Endodermal cell (in vitro differentiated cells): ENCODE measurements around the gene PANX1. TPM values are rescaled to one million over a fixed set of nuclear protein-coding genes. Genes with fewer than 3 reads are reported as not detected.
A peak's percentile ranks its signal among the peaks of the same experiment; 100 is the strongest.

Experiments
- DNase-seq: peaks from one replicate; pipeline ENCODE4 v3.0.0-alpha.2; 2017
- H3K27ac ChIP-seq: 2 replicates; pipeline ENCODE4 v1.5.1; 2013; ENCODE audit warnings: mild to moderate bottlenecking, low read depth, low read length, moderate library complexity
- H3K27me3 ChIP-seq: 2 replicates; pipeline ENCODE4 v1.6.1; 2013; ENCODE audit warnings: mild to moderate bottlenecking, low read length, moderate library complexity; ENCODE audit not compliant: insufficient read depth, control insufficient read depth, poor library complexity, severe bottlenecking
- H3K36me3 ChIP-seq: 2 replicates; pipeline ENCODE4 v1.7.0; 2013; ENCODE audit warnings: mild to moderate bottlenecking, low read length, moderate library complexity; ENCODE audit not compliant: control insufficient read depth, insufficient read depth
- H3K4me1 ChIP-seq: one replicate; pipeline ENCODE4 v1.7.0; 2013; ENCODE audit warnings: low read length; ENCODE audit not compliant: control insufficient read depth, insufficient read depth
- H3K4me3 ChIP-seq: 2 replicates; pipeline ENCODE4 v1.5.1; 2013; ENCODE audit warnings: mild to moderate bottlenecking, low read length, moderate library complexity
- H3K9ac ChIP-seq: 2 replicates; pipeline ENCODE4 v1.6.1; 2013; ENCODE audit warnings: mild to moderate bottlenecking, low read length, moderate library complexity; ENCODE audit not compliant: poor library complexity, severe bottlenecking; ENCODE audit errors: extremely low read depth
- H3K9me3 ChIP-seq: 2 replicates; pipeline ENCODE4 v1.6.1; 2013; ENCODE audit warnings: mild to moderate bottlenecking, low read length, moderate library complexity; ENCODE audit not compliant: control insufficient read depth
- H3K27ac Mint-ChIP-seq: 2 replicates; pipeline ENCODE4 v1.8.0; 2020; ENCODE audit warnings: mixed read lengths
- H3K27me3 Mint-ChIP-seq: 2 replicates; pipeline ENCODE4 v1.8.0; 2021; ENCODE audit warnings: mild to moderate bottlenecking, mixed read lengths; ENCODE audit not compliant: insufficient read depth
- H3K36me3 Mint-ChIP-seq: 2 replicates; pipeline ENCODE4 v1.8.0; 2020; ENCODE audit warnings: low read depth, mixed read lengths
- H3K4me1 Mint-ChIP-seq: 2 replicates; pipeline ENCODE4 v1.8.0; 2020; ENCODE audit warnings: mixed read lengths
- H3K4me3 Mint-ChIP-seq: 2 replicates; pipeline ENCODE4 v1.8.0; 2020; ENCODE audit warnings: mild to moderate bottlenecking, moderate library complexity, mixed read lengths
- H3K9me3 Mint-ChIP-seq: 2 replicates; pipeline ENCODE4 v1.8.0; 2020; ENCODE audit warnings: mild to moderate bottlenecking, mixed read lengths
- CTCF ChIP-seq: fragments of 200-600 bp; sonication (generic); conservative IDR thresholded peaks from 2 replicates; pipeline ENCODE4 v1.5.0; 2021; ENCODE audit warnings: antibody characterized with exemption, mild to moderate bottlenecking
- WGBS, 2 experiments: methylation state at CpG; one replicate each; pipeline versions ENCODE4 v1.1.5 to v1.1.7; 2013; ENCODE audit warnings: missing lambda C conversion rate in 2 of 2, mixed read lengths in 1 of 2; ENCODE audit not compliant: insufficient coverage in 1 of 2, insufficient read length in 1 of 2; 5-methylcytosine and 5-hydroxymethylcytosine counted together
- total RNA-seq, 2 donors: library from RNA; stranded (reverse); fragmentation: NEBNext Ultra II Directional in 1 of 2; extraction: Animal tissue kit (Norgen Biotek cat#: 25700) in 1 of 2; gene quantifications; 2 replicates in 1 of 2; 3 replicates in 1 of 2; pipeline ENCODE4 v1.2.1, GENCODE V29; 2021

Gene PANX1
- total RNA-seq, 2 donors from 2014 or later: 19.4 to 21.0 TPM

GRCh38 chr11:94170953-94171352 is 42.3 kb downstream of the PANX1 start:
- no peak for TF ChIP-seq CTCF
- Histone ChIP-seq H3K27me3 (no peaks in the 10 kb centered on the region), H3K9ac (no peak overlapping the region), H3K4me3 (no peak overlapping the region), H3K36me3 (no peaks in the 10 kb centered on the region), H3K27ac (no peak overlapping the region), H3K9me3 (peaks cover 5% of the 10 kb centered on the region), H3K4me1 (no peaks in the 10 kb centered on the region)
- H3K4me1 Mint-ChIP-seq: peaks cover 19% of the 10 kb centered on the region
- H3K4me3 Mint-ChIP-seq: no peak overlapping the region
- H3K9me3 Mint-ChIP-seq: no peaks in the 10 kb centered on the region
- no peaks in the 10 kb centered on the region for H3K27me3 Mint-ChIP-seq
- H3K27ac Mint-ChIP-seq: no peak overlapping the region
- H3K36me3 Mint-ChIP-seq: no peaks in the 10 kb centered on the region
- DNase-seq: no peak

GRCh38 chr11:94171693-94172440 is 43.2 kb downstream of the PANX1 start:
- Mint-ChIP-seq H3K4me1 (peaks cover 19% of the 10 kb centered on the region), H3K36me3 (peaks cover 6% of the 10 kb centered on the region)
- 58 to 67% methylated on average over 4 to 8 of the region's 8 CpGs for WGBS, 2 experiments

GRCh38 chr11:94175535-94175934 is 46.9 kb downstream of the PANX1 start:
- H3K9me3 Mint-ChIP-seq: no peaks in the 10 kb centered on the region

More at GRCh38 chr11:94171693-94172440, 43.2 kb downstream of the PANX1 start:
- Histone ChIP-seq H3K36me3 (no peaks in the 10 kb centered on the region), H3K27me3 (no peaks in the 10 kb centered on the region), H3K4me3 (no peak overlapping the region), H3K4me1 (no peaks in the 10 kb centered on the region), H3K27ac (no peak overlapping the region), H3K9me3 (no peaks in the 10 kb centered on the region), H3K9ac (no peak overlapping the region)
- peak; percentile 93 for TF ChIP-seq CTCF
- Mint-ChIP-seq H3K27me3 (no peaks in the 10 kb centered on the region), H3K27ac (peak overlapping the region; percentile 41), H3K9me3 (no peaks in the 10 kb centered on the region), H3K4me3 (no peak overlapping the region)
- peak; percentile 91 for DNase-seq

More at GRCh38 chr11:94175535-94175934, 46.9 kb downstream of the PANX1 start:
- no peak for TF ChIP-seq CTCF
- H3K4me3 ChIP-seq: no peak overlapping the region
- WGBS, 2 experiments: 87 to 100% methylated on average over 2 of the region's 2 CpGs
- no peaks in the 10 kb centered on the region for H3K4me1 ChIP-seq
- peaks cover 14% of the 10 kb centered on the region for H3K4me1 Mint-ChIP-seq
- no peak overlapping the region for H3K4me3 Mint-ChIP-seq
- H3K36me3 Mint-ChIP-seq: peaks cover 32% of the 10 kb centered on the region
- no peaks in the 10 kb centered on the region for H3K9me3 ChIP-seq
- H3K27ac Mint-ChIP-seq: no peak overlapping the region
- no peak for DNase-seq
- H3K9ac ChIP-seq: no peak overlapping the region
- H3K27me3 Mint-ChIP-seq: no peaks in the 10 kb centered on the region
- no peaks in the 10 kb centered on the region for H3K27me3 ChIP-seq
- H3K27ac ChIP-seq: no peak overlapping the region
- H3K36me3 ChIP-seq: peaks cover 24% of the 10 kb centered on the region
